ENCODE results near the gene PALS2.

DNA sequence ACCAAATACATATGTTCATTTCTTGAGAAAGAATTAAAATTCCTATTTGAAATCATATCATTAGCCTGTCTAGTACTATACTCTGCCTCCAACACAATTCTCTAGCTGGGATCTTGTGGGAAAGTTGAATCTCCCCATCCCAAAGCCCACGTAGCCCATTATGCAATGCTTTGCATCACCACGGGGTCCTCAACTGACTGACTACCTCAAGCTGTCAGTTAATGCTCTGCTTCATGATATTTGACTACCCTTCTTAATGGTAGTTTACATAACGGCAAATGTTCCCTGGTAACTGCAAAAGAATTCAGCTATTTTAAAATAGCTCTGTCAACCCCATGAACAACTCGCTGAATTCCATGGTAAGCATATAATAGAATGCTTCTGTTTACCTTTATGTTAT, 23.3 kb upstream of the PALS2 start:
- TF ChIP-seq POLR2A (IDR thresholded peaks at IDR 0.05): no peak
- TF ChIP-seq, protein P1, sequence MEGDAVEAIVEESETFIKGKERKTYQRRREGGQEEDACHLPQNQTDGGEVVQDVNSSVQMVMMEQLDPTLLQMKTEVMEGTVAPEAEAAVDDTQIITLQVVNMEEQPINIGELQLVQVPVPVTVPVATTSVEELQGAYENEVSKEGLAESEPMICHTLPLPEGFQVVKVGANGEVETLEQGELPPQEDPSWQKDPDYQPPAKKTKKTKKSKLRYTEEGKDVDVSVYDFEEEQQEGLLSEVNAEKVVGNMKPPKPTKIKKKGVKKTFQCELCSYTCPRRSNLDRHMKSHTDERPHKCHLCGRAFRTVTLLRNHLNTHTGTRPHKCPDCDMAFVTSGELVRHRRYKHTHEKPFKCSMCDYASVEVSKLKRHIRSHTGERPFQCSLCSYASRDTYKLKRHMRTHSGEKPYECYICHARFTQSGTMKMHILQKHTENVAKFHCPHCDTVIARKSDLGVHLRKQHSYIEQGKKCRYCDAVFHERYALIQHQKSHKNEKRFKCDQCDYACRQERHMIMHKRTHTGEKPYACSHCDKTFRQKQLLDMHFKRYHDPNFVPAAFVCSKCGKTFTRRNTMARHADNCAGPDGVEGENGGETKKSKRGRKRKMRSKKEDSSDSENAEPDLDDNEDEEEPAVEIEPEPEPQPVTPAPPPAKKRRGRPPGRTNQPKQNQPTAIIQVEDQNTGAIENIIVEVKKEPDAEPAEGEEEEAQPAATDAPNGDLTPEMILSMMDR (IDR thresholded peaks at IDR 0.05): no peak
- TF ChIP-seq EP300 (IDR thresholded peaks at IDR 0.05): no peak

Data from gastroesophageal sphincter (tissue), 3 donors.